Measurements from ENCODE around the gene SLU7. TPM values are rescaled to one million over a fixed set of nuclear protein-coding genes. Genes with fewer than 3 reads are reported as not detected.

Gene SLU7
- total RNA-seq, 1 experiment from 2014 or later = 33.3 TPM

DNA sequence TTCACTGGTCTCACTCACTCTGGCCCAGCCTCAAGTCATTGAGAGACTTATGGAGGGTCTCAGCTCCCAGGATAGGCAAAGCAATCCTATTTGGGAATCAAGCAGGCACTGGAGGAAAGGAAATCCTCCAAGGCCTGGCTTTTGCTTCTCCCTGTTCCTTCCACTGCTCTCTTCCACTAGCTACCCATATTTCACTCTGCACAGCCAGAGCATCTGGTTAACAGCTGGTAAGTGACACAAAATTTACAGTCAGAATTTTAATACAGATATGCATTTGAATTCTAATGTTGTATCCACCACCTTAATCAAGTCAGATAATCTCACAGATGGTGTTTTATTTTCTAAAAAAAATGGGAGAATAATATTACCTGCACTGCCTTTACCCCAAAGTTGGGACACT lies 47.6 kb downstream of the SLU7 start:
- H3K9me3 ChIP-seq (ENCODE audit: low read length) = peaks cover 3% of the 10 kb centered on the region; the same call in 1 of the 2 replicates
- H3K27ac ChIP-seq (ENCODE audit: low read length) = no peak overlapping the region
- ChIA-PET CTCF (no interaction called here), POLR2A (ENCODE audit: unreplicated experiment) (no interaction called here)
- H3K9ac ChIP-seq (ENCODE audit: low read length) = no peak overlapping the region
- peaks cover 32% of the 10 kb centered on the region; the same call in 1 of the 2 replicates for H3K27me3 ChIP-seq (ENCODE audit: low read length)
- TF ChIP-seq EZH2 (IDR thresholded peaks at IDR 0.05; ENCODE audit: low read length, unreplicated experiment) (no peak), CTCF (conservative IDR thresholded peaks at IDR 0.05; ENCODE audit: low read depth, low read length) (no peak)
- H3K9me2 ChIP-seq (replicated peaks; ENCODE audit: low read length) = no peaks in the 10 kb centered on the region
- H2AFZ ChIP-seq (ENCODE audit: low read length) = no peak overlapping the region
- no peak overlapping the region for H3K4me3 ChIP-seq (ENCODE audit: low read length)
- H3K4me2 ChIP-seq (ENCODE audit: low read length) = no peak overlapping the region
- DNase-seq (no peak), ATAC-seq (no peak)
- no peaks in the 10 kb centered on the region for H3F3A ChIP-seq (ENCODE audit: low read length, unreplicated experiment)
- no peaks in the 10 kb centered on the region for H4K20me1 ChIP-seq (ENCODE audit: low read length)
- intact Hi-C loops (cut with micrococcal nuclease) = no loop called here
- H3K36me3 ChIP-seq (ENCODE audit: low read depth, low read length) = no peaks in the 10 kb centered on the region
- no peaks in the 10 kb centered on the region; the same call in 1 of the 2 replicates for H3K4me1 ChIP-seq (ENCODE audit: insufficient read depth, low read length)
- no TSS peak for BruUV-seq (replicated peaks)
- H3K79me2 ChIP-seq (ENCODE audit: low read length) = no peaks in the 10 kb centered on the region

DNA sequence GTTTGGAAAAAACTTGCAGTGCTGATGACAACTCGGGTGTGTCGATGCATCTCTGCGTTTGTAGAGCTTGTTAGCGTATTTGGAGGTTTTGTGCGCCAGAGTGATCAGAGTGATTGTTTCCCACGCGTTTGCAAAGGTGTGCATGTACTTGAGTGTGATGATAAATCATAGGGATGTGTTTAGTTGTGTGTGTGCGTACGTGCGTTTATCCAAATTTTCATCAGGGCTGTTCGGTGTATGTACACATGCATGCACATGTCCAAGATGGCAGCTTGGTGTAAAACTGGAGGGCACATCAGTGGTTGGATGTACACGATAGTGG lies 48.2 kb downstream of the SLU7 start:
- H3K4me1 ChIP-seq (ENCODE audit: insufficient read depth, low read length) = no peaks in the 10 kb centered on the region; the same call in 1 of the 2 replicates
- intact Hi-C loops (cut with micrococcal nuclease) = no loop called here

More for the DNA sequence above, 48.2 kb downstream of the SLU7 start:
- ChIA-PET POLR2A (ENCODE audit: unreplicated experiment) (no interaction called here), CTCF (interaction anchor here (1.2 kb wide), 1 partner anchor 20 kb away, joined by 8 read pairs; no protein-coding TSS in a partner anchor)
- peak overlapping the region; percentile 78 for H2AFZ ChIP-seq (ENCODE audit: low read length)
- no peaks in the 10 kb centered on the region for H4K20me1 ChIP-seq (ENCODE audit: low read length)
- H3F3A ChIP-seq (ENCODE audit: low read length, unreplicated experiment) = no peaks in the 10 kb centered on the region
- H3K27ac ChIP-seq (ENCODE audit: low read length) = no peak overlapping the region
- no peak overlapping the region for H3K9ac ChIP-seq (ENCODE audit: low read length)
- no TSS peak for BruUV-seq (replicated peaks)
- peaks cover 32% of the 10 kb centered on the region; the same call in 1 of the 2 replicates for H3K27me3 ChIP-seq (ENCODE audit: low read length)
- no peak for TF ChIP-seq CTCF (conservative IDR thresholded peaks at IDR 0.05; ENCODE audit: low read depth, low read length)
- TF ChIP-seq EZH2 (IDR thresholded peaks at IDR 0.05; ENCODE audit: low read length, unreplicated experiment) = no peak
- TF ChIP-seq EZH2phosphoT487 (IDR thresholded peaks at IDR 0.05; ENCODE audit: borderline replicate concordance, low read length) = no peak
- no peaks in the 10 kb centered on the region for H3K79me2 ChIP-seq (ENCODE audit: low read length)
- ATAC-seq (no peak), DNase-seq (no peak)
- H3K9me2 ChIP-seq (replicated peaks; ENCODE audit: low read length) = no peaks in the 10 kb centered on the region
- peak overlapping the region; percentile 63 for H3K4me3 ChIP-seq (ENCODE audit: low read length)
- H3K4me2 ChIP-seq (ENCODE audit: low read length) = peak overlapping the region; percentile 83
- H3K36me3 ChIP-seq (ENCODE audit: low read depth, low read length) = no peaks in the 10 kb centered on the region
- H3K9me3 ChIP-seq (ENCODE audit: low read length) = peaks cover 3% of the 10 kb centered on the region; the same call in 1 of the 2 replicates

All from PC-3 (cell line).